GM21619 (cell line): Measurements from ENCODE around the gene LEMD1.

ENCODE experiments used
- ATAC-seq: cut with Tn5 transposase; IDR thresholded peaks from one replicate; pipeline ENCODE4 v1.9.1; 2021; ENCODE audit not compliant: unreplicated experiment

Gene LEMD1, protein sequence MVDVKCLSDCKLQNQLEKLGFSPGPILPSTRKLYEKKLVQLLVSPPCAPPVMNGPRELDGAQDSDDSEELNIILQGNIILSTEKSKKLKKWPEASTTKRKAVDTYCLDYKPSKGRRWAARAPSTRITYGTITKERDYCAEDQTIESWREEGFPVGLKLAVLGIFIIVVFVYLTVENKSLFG

DNA sequence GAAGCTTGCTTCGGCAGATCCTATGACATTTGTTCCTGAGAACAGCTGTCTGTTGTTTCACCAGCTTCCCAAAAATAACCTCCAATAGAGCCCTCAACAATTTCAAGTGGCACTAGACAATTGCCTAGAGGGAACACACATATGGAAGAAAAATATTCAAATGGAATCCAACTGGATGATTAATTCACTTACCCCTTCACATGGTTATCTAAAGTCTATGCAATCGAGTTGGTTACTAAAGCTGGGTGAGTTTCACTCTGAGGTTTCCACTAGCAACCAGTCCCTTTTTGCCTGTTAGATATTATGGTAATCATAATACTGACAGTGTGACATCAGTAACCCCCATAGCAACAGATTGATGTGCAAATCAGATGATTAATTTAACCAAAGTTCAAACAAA, at the start of gene LEMD1:
LEMD1 (minus strand) TSS at position 259 of the 400 bp plus-strand sequence. CDS start 1,520 bp downstream, outside the sequence.
- no peak for ATAC-seq

DNA sequence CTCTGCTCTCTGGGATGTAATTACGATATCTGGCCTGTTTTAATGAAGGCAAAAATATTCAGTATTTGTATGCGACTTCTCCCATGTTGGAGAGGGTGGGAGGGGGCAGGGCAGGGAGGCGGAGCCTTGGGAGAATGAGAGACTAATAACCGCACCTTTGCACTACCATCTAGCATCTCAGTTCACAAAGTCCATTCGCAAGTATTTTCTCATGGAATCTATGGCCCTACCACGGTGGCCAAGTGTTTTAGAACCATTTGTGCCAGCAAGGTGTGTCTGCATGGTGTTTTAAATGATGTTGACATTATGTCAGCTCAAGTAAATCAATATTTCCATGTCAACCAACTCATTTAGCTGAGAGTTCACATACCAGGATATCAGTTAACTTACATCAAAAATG, 48.3 kb upstream of the LEMD1 start:
- no peak for ATAC-seq

DNA sequence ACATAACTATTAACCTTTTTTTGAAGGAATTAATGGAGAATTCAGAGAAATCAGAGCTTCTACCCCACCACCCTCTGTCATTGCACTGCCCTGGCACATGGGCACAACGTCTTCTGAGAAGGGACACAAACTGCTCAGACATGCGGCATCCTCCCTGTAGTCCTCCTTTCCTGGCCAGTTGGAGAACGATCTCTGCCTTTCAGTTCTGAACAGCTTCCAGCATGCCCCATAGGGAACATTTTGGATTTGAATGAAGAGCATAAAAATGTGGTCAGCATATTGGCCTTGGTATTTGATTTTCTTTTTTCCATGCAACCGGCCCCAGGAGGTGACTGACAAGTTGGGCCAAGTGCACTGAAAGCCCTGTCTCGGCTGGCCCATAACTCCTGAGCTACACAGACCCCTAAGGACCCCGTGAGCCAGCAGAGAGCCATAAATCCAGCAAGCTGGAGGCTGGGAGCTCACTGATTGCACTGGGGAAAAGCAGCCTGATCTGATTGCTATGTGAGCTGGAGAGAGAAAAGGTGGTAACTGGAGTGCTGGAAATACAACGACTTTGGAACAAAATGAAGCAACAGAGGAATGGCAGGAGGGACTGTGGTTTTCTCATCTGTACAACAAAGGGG, 44.9 kb upstream of the LEMD1 start:
- ATAC-seq: no peak

DNA sequence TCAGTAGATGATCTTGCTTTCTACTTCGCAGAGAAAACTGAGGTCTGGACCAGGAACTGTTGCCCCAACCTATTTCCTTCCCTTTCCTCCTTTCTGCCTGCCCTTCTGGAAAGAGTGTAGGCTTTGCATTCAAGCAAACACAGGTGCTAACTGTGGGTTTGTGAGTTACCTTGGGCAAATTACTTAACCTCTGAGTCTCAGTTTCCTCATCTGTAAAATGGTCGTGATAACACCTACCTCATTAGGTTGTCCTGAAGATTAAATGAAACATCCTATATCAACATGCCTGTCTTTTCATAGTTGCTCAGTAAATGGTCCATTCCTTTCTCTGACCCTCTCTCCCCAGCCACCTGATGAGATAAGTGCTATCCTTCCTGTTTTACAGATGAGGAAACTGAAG, 43.5 kb upstream of the LEMD1 start:
- no peak for ATAC-seq

DNA sequence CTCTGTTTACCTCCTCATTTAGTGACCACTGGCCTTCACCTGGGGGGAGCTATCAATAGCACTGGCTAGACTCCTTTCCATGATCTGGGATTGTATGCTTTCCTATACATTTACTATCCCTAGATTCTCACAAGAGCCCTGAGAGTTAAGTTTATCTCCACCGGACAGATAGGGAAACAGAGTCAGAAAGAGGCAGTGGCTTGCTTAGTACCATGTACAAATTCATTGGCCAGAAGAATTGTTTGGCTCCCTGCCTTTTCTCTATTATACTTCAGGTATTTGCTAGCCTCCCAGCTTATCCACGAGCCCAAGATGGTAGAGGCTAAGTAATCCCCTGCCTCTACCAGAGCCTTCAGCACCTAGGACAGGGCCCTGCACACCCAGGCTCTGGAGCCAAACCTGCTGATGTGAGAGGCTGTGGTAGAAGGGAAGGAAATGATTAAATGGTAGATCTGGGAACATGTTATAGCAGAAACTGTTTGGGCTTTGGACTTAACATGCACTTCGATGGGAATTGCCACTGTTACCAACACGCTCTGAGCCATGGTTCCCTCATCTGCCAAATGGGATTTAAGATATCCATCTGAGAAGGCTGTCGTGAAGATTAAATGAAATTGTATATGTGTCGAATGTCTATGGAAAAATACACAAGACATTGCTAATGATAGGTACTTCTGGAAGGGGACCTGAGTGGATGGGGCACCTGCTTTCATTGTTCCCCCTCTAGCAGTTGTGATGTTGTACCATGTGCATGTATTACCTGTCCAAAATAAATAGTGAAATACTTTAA, 37.1 kb upstream of the LEMD1 start:
- no peak for ATAC-seq

DNA sequence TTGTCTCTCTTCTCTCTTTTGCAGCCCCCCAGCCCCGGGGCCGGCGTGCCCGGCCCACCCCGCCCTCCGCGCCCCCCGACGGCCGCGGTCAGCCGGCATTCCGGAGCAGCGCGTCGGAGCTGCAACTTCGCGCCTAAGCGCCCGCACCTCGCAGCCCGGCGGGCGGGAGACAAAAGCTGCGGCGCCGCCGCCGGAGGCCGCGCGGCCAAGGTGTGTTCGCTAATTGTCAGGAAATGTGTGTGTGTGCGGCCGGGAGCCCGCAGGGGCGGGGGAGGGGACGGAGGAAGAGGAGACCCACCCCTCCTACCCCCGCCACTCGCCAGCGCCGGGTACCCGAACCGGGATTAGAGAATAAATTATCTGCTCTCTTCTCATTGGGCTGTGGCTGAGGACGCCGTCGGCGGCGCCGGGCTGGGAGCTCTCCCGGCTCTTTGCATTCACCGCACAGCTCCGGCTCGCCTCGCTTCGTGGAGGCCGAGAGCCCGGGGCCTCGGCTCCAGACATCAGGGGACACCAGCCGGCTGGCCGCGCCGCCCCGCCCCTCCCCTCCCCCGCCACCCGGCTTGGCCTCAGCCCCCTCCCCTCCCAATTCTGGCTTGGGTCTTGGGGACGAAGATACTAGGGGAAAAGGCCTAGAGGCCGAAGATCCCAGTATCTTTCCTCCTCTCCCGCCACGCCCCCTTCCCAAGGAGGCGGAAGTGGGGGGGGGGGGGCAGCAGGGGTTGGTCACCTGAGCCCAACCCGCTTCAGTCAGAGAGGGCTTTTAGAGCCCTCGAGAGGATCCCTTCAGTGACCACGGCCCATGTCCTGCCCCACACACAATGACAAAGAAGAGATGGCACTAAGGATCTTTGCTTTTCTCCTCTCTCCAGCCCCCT, 35.3 kb upstream of the LEMD1 start:
- no peak for ATAC-seq

DNA sequence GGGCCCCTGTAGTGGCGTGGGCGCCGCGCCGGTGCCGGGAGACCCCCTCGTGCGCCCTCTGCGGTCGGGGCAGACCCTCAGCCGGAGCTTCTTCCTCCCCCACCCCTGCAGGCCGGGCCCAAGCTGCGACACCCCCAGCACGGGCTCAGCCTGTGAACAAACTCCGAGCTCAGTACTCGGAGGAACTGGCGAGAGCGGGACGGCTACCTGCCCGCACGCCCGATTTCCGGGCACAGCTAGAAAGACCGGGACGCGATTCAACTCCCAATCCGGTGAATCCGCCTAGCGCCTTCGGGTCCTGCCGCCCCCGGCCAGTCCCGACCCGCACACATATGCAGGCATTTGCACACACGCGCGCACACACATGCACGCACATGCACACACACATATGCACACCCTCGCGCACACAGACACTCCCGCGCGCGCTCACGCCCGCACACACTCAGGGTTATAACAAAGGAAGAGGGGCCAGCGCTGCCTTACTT, 34.6 kb upstream of the LEMD1 start:
- ATAC-seq: no peak

DNA sequence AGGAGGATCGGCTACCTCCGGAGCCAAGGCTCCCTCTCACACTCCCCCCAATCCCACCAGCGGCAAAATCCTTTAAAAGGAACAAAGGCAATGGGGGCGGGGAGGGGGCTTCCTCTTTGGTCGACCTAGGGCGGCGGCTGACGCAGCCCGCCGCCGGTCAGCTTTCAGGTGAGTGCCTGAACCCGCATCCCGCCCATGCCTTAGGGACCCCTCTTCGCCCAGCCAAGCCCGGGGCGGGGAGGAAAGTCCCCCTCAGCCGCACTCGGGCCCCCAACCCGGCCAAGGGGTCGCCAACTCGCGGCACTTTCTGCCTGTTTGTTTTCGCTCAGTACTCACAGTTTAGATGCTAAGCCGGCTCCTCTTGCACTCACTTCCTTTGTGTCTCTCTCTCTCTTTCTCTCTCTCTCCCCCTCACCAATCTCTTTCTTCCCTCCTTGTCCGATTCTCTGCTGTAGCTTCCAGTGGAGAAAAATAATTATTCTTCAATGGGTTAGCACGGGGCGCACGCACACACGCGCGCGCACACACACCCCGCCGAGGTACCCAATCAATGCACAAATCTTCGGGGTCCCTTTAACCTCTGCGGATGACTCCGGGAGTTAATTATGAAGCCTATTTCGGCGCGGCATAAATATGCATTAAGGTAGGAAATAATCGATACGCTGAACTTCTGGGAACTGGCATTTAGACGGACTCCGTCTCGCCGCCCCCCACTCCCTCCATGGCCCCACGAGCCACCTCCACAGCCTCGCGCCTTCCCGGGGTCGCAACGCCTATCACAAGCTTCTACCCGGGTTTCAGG, 33.9 kb upstream of the LEMD1 start, which contains the start of gene BLACAT1:
BLACAT1 (minus strand) TSS at position 465 of the 802 bp plus-strand sequence.
- no peak for ATAC-seq

DNA sequence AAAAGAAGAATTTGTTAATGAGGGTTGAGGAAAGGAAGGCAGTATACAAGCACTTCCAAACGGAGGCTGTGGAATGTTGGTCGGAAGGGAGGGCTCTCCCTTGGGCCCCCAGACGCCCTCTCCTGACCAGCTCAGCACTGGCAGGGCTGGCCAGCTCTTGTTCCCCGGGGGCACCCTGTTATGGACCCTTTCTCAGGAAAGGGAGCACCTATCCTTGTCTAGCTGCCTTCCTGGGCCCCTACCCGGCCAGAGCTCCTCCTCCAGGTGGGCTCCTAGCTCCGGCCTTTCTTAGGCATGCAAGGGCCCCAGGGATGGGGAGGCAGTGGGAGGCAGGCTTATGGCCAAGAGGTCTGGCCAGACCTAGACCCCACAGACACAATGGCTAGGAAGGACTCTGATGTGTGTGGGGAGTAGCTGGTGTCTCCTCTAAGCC, 33.1 kb upstream of the LEMD1 start:
- ATAC-seq: no peak

DNA sequence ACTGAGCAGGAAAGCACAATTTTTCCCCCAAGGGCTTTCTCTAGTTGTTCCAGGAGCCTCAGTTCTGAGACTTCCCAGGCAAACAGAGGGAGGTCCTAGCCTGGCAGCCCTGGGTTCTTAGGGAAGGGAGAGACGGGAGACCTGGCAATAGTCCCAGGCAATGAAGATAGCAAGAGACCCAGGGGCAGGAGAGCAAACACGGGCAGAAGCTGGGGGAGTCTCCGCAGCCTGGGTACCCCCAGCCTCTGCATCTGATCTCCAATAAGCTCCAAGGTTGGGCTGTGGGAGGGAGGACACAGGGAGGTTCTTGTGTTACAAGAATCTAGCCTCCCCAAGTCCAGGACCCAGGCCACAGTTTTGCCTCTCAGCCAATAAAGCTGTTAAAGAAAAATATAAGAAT, 31.6 kb upstream of the LEMD1 start:
- ATAC-seq: no peak

DNA sequence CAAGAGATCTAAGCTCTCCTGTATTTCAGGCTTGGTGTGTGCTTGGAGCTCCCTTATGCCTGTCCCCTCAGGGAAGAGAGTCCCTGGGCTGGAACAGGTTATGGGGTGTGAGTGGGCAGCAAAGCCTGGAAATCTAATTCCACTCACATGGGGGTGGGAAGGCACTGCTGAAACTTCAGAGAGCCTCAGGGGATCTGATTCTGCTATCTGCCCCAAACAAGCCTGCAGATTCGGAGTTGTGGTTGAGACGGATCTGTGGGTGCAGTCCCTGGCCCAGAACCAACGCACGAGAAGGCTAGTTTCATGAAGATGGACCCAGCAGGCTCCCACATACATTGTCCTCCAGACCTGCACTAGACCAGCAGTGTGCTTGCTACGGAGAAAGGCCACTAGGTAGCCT, 31.1 kb upstream of the LEMD1 start:
- no peak for ATAC-seq

DNA sequence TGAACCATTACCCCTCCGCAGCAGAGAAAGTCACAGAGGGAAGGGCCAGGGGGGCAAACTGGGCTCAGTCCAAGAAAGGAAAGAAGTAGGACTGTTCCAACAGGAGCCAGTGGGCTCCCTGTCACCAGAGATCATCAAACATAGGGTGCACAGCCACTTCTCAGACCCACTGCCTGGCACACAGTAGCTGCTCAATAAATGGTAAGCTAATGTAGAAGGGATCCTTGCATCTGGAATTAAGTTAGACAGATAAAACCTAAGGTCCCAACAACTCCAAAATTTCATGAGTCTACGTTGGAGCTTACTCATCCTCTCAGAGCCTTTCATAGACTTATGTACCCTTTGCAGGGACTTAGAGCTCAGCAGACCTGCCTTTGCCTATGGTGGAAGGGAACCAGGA, 30.5 kb upstream of the LEMD1 start:
- no peak for ATAC-seq

DNA sequence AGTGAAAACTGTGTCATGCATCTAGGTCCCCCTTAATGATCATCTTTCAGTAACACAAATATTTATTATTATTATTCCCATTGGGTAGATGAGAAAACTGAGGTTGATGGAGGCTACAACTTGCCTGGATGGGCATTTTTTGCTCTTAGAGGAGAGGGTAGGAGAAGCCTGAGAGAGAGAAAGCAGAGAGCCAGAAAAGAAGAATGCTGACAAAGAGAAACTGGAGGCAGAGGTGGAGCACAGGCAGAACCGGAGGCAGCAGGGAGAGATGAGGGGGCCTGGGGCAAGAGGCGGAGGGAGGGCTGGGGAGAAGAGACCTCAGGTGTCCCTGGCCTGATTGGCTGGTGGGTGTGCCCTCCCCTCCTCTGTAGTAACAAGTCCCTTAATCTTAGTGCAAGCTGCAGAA, 29.9 kb upstream of the LEMD1 start:
- ATAC-seq: no peak

DNA sequence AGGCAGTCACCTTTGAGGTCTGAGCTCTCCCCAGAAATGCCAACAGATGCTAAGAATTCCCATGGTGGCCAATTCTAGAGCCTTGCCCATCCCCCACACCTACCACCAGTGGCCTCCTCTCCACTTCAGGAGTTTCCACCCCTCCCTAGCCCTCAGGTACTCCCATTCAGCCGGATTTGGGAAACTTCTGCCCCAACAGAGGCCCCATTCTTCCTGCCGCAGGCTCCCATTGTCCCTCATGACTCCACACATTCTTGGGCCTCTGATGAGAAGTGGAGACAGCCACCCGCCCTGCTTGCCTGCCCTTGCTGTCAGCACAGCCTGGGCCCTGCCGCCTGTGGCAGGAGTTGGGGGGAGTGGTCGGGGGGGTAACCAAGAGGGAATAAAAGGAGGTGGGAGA, 29.3 kb upstream of the LEMD1 start:
- ATAC-seq: no peak

DNA sequence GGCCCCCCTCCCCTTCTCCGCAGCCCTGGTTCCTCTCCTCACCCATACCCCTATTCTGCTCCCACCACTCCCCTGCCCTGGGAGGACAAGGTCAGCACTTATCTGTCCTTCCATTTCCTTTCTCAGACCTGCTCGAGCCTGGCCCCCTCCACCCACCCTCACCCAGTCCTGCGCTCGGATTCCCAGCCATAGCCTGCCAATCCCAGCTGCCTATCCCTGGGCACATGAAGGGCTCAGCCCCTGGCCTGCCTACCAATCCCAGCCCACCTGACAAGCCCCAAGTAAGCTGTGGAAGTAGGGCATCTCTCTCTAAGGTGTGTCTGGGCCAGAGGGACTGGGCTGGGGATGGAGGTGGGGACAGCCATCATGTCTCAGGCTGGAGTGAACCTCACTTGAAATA, 28.6 kb upstream of the LEMD1 start:
- ATAC-seq: no peak

DNA sequence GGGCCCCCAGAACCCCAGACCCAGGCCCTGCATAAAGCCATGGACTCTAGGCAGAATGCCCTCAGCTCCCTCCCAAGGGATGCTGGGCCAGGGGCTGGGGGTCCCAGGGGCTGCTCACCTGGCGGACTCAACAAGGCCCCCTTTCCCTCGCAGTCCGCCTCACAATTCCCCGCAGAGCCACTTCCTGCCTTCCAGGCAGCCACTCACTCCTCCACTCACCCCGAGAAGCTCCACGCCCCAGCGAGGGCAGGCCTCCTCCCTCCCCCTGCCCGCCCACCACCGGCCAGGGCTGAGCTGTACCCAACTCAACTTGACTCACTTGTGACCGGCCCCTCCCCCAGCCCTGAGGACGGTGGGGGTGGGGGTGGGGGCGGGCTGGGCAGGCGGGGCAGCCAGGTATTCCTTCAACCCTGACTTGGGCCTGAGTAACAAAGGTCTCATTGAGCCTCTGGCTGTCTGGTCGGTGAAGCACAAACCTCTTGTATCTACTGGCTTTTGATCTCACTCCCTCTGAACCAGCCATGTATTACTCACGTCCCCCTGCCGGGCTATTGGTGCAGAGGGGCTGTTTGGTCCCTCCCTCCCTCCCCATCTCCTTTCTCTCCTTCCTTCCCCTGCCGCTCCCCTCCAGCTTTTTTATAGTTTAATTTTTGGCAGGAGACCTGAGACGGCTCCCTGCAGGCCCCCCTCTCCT, 28.0 kb upstream of the LEMD1 start:
- no peak for ATAC-seq

DNA sequence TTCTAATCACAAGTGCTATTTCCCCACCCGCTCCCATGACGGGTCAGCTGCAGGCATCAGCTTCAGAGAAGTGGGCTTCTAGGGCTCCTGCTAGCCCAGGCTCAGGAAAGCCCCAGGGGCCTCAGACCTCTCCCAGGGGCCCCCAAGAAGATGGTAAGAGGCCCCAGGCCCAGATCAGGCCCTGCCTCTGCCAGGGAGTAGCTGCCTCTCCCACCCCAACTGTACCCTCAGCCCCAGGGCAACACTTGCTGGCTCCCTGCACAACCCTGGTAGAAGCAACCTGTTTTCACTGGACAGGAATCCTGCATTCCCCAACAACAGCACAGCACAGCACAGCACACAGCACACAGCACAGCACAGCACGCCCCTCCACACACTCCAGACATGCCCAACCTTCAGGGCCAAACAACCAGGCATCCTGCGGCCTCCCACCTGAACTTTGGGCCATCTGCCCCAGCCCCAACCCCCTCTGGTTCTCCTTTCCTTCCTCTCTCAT, 27.4 kb upstream of the LEMD1 start:
- ATAC-seq: no peak

DNA sequence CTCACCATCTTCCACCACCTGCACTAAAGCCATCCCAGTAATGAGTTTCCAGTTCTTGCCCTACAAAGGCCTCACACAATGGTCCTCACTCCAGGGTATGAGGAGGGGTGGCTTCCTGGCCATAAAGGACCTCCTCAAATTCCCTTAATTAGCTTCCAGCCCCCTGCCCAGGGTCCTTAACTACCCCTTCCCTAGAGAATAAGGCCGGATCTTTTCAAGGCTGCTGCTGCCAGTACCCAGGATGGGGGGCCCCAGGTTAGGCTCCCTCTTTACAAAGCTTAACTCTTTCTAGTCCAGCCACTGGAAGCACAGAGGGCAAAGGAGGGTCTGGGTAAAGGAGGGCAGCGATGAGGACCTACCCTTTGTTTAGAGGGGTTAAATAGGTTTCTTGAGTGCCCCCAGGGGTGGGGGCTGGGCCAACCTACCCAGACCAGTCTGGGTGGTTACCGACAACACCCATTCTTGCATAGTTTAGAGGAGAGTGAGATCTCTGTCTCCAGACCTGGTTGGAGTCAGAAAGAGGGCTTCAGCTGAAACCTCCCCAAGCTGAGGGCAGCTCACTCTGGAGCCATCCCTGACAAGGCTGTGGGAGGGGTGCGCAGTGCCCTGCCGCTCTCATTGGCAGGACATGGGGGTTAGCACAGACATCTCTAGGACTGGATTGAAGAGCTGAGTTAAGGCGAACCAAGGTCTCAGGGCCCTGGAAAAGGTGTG, 26.8 kb upstream of the LEMD1 start:
- ATAC-seq: no peak
